ENCODE results near the gene SNX25.

SNX25 gene

GRCh38 chr4:185411849-185412248 lies 202.5 kb downstream of the SNX25 start:
- DNase-seq (ENCODE audit: low read depth in 2 of 2) = no peak

DNA sequence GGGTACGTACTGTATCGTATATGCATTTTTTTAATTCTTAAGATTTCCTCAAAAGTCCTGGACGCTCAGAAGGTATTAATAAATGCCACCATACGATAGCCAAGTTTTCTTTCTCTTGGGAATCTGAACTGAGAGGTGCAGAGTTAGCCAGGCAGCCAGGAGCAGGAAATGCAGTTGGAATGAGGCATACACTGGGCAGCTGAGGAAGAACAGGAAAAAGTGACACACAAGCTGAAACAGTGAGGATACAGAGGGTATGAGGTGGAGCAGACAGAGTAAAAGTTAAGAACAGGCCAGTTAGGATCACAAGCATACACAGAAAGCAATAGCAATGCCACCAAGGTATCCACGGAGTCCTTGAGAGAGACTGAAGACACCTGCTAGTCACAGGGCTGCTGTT lies 203.0 kb downstream of the SNX25 start:
- no peak for DNase-seq (ENCODE audit: low read depth in 2 of 2)
